Adipocyte (in vitro differentiated cells): ENCODE results near the gene CPAMD8.
"Not testable (repeated sequence)": the region's sequence is repeated elsewhere in the genome, so short reads cannot be mapped to it uniquely, and the experiment has no call there.

Experiments
- DNase-seq: peaks from one replicate; pipeline ENCODE4 v3.0.0-alpha.2; 2015; ENCODE audit warnings: low read depth
- H3K27me3 ChIP-seq: replicated peaks from 2 replicates; pipeline ENCODE4 v1.7.0; 2013; ENCODE audit warnings: mild to moderate bottlenecking, low read length, moderate library complexity; ENCODE audit not compliant: control insufficient read depth, insufficient read depth
- H3K36me3 ChIP-seq: 2 replicates; pipeline ENCODE4 v1.7.0; 2013; ENCODE audit warnings: low read length, mild to moderate bottlenecking, moderate library complexity; ENCODE audit not compliant: control insufficient read depth, insufficient read depth, severe bottlenecking
- H3K4me1 ChIP-seq: 2 replicates; pipeline ENCODE4 v1.7.0; 2013; ENCODE audit warnings: mild to moderate bottlenecking, low read length, moderate library complexity; ENCODE audit not compliant: control insufficient read depth, insufficient read depth
- H3K4me3 ChIP-seq: 2 replicates; pipeline ENCODE4 v1.7.0; 2013; ENCODE audit warnings: mild to moderate bottlenecking, low read length, moderate library complexity
- H3K9ac ChIP-seq: 2 replicates; pipeline ENCODE4 v1.7.0; 2013; ENCODE audit warnings: mild to moderate bottlenecking, low read length, moderate library complexity
- H3K9me3 ChIP-seq: 2 replicates; pipeline ENCODE4 v1.7.0; 2013; ENCODE audit warnings: mild to moderate bottlenecking, low read length, moderate library complexity; ENCODE audit not compliant: control insufficient read depth

The CPAMD8 gene

DNA sequence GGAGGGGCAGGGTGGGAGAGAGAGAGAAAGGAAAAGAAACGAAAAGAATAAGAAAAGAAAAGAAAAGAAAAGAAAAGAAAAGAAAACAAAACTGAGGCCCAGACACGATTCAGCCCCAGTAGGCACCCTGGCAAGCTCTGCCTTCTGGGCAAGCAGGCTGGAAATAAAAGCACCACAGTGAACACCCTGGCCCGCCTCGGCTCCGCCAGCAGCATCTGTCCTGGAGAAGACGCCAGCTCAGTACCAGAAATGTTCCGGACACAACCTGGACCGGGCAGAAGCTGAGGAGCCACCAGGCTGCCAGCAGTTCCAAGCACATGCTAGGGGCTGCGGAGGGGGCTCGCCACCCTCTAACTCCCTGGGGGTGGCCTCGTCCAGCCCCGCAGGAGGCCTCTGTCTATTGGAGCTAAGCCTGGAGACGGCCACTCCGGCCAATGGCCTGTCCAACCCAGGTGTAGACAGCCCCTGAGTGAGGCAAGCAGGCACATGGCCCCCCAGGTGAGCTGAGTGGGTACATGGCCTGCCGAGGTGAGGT lies 11.4 kb upstream of the CPAMD8 start:
- Histone ChIP-seq H3K9ac (no peak overlapping the region), H3K36me3 (no peaks in the 10 kb centered on the region), H3K9me3 (no peaks in the 10 kb centered on the region), H3K4me3 (no peak overlapping the region), H3K27me3 (peaks cover 13% of the 10 kb centered on the region), H3K4me1 (peaks cover 6% of the 10 kb centered on the region)
- no peak for DNase-seq

DNA sequence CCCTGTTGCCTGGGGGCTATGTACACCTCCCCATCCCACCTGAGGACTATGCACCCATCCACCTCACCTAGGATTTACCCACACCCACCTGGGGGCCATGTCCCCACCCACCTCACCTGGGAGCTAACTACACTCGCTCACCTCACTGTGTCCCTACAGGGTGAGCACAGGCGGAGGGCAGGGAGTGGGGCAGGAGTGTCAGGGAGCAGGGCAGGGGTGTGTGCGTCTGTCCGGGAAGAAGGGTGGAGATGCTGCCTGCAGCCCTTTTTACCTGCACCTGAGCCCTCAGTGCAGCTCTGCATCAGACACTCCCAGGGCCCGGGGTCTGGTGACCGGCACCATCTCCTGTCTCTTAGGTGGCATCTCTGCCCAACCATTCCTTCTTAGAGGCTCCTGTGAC lies 10.6 kb upstream of the CPAMD8 start:
- Histone ChIP-seq H3K4me3 (no peak overlapping the region), H3K27me3 (peaks cover 17% of the 10 kb centered on the region), H3K9ac (no peak overlapping the region), H3K36me3 (no peaks in the 10 kb centered on the region), H3K9me3 (no peaks in the 10 kb centered on the region), H3K4me1 (peaks cover 6% of the 10 kb centered on the region)
- no peak for DNase-seq

DNA sequence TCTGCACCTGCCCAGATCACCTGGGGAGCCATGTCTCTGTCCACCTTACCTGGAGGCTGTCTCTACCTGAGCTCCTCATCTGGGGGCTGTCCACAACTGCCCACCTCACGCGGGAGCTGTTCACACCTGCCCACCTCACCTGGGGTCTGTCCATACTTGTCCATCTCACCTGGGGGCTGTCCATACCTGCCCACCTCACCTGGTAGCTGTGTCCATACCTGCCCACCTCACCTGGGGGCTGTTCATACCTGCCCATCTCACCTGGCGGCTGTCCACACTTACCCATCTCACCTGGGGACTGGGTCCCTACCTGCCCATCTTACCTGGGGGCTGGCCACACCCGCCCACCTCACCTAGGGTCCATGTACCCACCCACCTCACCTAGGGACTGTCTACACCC lies 10.0 kb upstream of the CPAMD8 start:
- Histone ChIP-seq H3K9me3 (no peaks in the 10 kb centered on the region), H3K27me3 (peaks cover 17% of the 10 kb centered on the region), H3K4me3 (no peak overlapping the region), H3K4me1 (peaks cover under 1% of the 10 kb centered on the region), H3K9ac (no peak overlapping the region), H3K36me3 (no peaks in the 10 kb centered on the region)
- no peak for DNase-seq

DNA sequence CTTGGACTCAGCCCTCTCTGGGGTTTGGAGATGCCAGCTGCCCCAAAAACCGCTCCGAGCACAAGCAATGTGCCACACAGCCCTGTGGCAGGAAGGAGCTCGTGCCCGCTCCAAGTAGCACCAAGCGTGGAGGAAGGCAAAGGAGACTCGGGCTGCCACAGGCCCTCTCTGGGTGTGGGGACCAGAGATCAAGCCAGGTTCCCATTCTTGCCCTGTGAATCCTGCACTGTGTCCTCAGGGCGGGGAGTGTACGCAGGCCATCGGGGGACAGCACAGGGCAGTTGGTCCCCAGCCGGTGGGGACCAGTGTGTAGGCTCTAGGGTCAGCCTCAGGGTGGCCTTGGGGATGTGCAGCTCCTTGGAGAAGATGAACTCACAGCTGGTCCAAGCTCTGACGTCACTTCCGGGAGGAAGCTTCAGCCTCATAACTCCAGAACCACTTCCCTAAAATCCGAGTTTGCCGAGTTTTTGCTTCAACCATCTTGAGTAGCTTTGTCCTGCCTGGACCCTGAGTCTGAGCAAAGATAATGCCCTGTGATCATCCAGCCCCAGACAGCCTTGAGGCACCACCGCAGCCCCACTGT lies 9.3 kb upstream of the CPAMD8 start:
- Histone ChIP-seq H3K4me3 (no peak overlapping the region), H3K4me1 (no peaks in the 10 kb centered on the region), H3K9me3 (no peaks in the 10 kb centered on the region), H3K27me3 (peaks cover 17% of the 10 kb centered on the region), H3K36me3 (no peaks in the 10 kb centered on the region), H3K9ac (no peak overlapping the region)
- DNase-seq = no peak

DNA sequence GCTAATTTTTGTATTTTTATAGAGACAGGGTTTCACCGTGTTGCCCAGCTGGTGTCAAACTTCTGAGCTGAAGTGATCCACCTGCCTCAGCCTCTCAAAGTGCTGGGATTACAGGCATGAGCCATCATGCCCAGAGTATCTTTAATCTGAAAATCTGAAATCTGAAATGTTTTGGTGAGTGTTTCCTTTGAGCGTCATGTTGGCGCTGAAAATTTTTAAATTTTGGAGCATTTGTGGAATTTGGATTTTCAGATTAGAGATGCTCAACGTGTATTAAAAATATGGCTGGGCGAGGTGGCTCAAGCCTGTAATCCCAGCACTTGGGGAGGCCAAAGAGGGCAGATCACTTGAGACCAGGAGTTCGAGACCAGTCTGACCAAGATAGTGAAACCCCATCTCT lies 5.1 kb upstream of the CPAMD8 start:
- Histone ChIP-seq H3K4me3 (no peak overlapping the region), H3K27me3 (peaks cover 34% of the 10 kb centered on the region), H3K4me1 (no peaks in the 10 kb centered on the region), H3K36me3 (no peaks in the 10 kb centered on the region), H3K9me3 (no peaks in the 10 kb centered on the region), H3K9ac (no peak overlapping the region)
- no peak for DNase-seq

DNA sequence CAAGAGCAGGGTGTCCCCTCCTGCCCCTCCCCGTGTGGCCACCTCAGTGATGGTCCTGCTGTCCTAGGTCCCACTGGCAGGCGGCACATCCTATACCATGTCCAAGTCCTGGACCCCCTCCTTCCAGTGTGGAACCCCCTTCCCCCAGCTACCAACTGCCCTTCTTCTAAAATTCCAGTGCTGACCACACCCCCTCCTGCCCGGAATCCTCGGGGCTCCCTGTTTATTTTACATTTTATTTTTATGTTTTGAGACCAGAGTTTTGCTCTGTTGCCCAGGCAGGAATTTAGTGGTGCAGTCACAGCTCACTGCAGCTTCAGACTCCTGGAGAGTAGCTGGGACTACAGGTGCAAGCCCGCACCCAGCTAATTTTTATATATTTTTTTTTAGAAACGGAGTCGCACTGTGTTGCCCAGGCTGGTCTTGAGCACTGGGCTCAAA lies 945 bp upstream of the CPAMD8 start:
- peaks cover 56% of the 10 kb centered on the region for H3K27me3 ChIP-seq
- H3K9me3 ChIP-seq = peaks cover 19% of the 10 kb centered on the region
- no peaks in the 10 kb centered on the region for H3K36me3 ChIP-seq
- no peak for DNase-seq
- H3K4me1 ChIP-seq = no peaks in the 10 kb centered on the region
- H3K4me3 ChIP-seq = no peak overlapping the region
- H3K9ac ChIP-seq = no peak overlapping the region

DNA sequence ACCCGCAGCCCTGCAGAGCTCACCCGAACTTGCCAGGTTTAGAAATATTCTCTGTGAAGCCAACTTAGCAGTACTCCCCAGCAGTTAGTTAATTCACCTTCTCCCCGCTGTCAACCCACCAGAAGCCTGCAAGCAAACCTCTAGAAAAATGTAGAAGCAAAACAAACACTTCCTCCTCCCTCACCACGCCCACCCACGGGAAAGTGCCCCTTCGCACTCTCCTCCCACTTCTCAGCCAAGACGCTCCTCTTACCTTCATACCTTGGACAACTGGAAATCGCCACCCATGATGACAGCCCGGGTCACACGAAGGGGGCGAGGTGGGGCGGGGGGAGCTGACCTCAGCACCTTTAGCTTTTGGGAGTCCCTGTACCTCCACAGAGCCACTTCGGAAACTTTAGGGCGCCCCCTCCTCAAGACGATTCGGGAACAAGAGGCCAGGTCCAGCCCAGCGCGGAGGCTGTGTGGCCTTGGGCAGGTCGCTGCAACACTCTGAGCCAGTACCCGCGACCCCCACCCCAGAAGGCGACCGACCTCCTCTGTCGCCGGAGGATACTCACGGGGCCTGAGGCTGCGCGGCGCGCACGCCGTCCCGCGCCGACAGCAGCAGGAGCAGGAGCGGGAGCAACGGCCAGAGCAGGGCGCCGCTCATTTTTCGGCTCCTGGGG lies 485 bp downstream of the CPAMD8 start:
- H3K36me3 ChIP-seq = no peaks in the 10 kb centered on the region
- DNase-seq = peak; percentile 3
- H3K9me3 ChIP-seq = peaks cover 19% of the 10 kb centered on the region
- no peak overlapping the region for H3K9ac ChIP-seq
- peaks cover 6% of the 10 kb centered on the region for H3K4me1 ChIP-seq
- peaks cover 52% of the 10 kb centered on the region for H3K27me3 ChIP-seq
- no peak overlapping the region for H3K4me3 ChIP-seq

DNA sequence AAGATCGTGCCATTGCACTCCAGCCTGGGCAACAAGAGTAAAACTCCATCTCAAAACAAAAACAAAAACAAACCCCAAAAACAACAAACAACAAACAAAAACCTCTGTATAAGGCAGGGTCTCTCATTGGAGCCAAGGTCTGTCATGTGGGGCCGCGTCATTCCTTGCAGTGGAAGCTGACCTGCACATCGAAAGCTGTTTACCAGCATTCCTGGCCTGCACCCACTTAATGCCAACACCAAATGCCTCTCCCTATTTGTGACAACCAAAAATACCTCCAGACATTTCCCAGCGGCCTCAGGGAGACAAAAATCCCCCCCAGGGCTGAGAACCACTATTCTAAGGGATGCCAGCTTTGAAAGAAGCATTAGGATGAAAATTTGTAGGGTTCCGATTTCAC lies 1.2 kb downstream of the CPAMD8 start:
- H3K9ac ChIP-seq = no peak overlapping the region
- peaks cover 8% of the 10 kb centered on the region for H3K4me1 ChIP-seq
- peaks cover 47% of the 10 kb centered on the region for H3K27me3 ChIP-seq
- no peak for DNase-seq
- H3K36me3 ChIP-seq = no peaks in the 10 kb centered on the region
- H3K9me3 ChIP-seq = peaks cover 19% of the 10 kb centered on the region
- H3K4me3 ChIP-seq = no peak overlapping the region

DNA sequence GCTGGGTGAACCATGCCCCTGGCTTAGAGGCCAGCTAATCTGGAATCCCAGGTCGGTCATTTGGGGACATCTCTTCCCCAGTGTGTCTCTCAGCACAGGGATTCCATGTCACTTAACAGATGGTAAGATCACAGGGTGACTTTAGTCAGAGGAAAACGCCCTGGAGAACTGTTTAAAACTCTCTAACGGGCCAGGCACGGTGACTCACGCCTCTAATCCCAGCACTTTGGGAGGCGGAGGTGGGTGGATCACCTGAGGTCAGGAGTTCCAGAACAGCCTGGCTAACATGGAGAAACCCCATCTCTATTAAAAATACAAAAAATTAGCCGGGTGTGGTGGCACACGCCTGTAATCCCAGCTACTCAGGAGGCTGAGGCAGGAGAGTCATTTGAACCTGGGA lies 1.7 kb downstream of the CPAMD8 start:
- H3K4me3 ChIP-seq, H3K36me3 ChIP-seq, H3K9ac ChIP-seq, H3K4me1 ChIP-seq, DNase-seq: not testable (repeated sequence)
- H3K27me3 ChIP-seq = peaks cover 46% of the 10 kb centered on the region
- peaks cover 19% of the 10 kb centered on the region for H3K9me3 ChIP-seq

DNA sequence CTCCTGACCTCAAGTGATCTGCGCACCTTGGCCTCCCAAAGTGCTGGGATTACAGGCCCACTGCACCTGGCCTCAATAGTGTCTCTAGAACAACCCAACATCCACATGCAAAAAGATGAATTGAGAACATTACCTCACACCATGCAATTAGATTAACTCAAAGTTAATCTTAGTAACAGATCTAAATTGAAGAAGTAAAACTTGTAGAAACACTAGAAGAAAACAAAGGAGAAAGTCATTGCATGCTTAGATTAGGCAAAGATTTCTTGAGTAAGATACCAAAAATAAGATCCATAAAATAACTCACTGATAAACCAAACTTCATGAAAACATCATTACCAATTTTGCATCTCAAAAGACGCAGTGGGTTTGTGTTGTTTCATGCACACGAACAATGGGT lies 2.8 kb downstream of the CPAMD8 start:
- H3K4me3 ChIP-seq = no peak overlapping the region
- H3K36me3 ChIP-seq = no peaks in the 10 kb centered on the region
- peaks cover 8% of the 10 kb centered on the region for H3K4me1 ChIP-seq
- peaks cover 19% of the 10 kb centered on the region for H3K9me3 ChIP-seq
- H3K27me3 ChIP-seq = peaks cover 40% of the 10 kb centered on the region
- no peak overlapping the region for H3K9ac ChIP-seq
- no peak for DNase-seq

DNA sequence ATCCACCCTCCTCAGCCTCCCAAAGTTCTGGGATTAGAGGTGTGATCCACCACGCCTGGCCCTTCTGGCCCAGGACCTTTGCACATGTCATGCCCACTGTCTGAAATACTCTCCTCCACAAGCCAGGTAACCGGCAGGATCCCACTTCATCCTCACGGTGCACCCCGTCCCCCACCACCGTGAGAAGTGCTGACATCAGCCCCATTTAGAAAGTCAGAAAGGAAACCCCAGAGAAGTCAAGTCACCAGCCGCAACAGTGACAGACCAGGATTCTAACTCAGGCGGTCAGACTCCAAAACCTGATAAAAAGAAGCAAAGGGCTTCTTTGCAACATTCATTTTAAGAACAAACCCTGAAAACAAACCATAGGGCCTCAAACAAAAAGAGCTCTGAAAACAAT lies 3.9 kb downstream of the CPAMD8 start:
- Histone ChIP-seq H3K27me3 (peaks cover 30% of the 10 kb centered on the region), H3K4me3 (no peak overlapping the region), H3K9me3 (peaks cover 19% of the 10 kb centered on the region), H3K9ac (no peak overlapping the region), H3K4me1 (peaks cover 8% of the 10 kb centered on the region), H3K36me3 (no peaks in the 10 kb centered on the region)
- DNase-seq = no peak
